B cell (primary cell): ENCODE measurements around the gene ERI3. TPM values are rescaled to one million over a fixed set of nuclear protein-coding genes. Genes with fewer than 3 reads are reported as not detected.

Source experiments
- ATAC-seq: fragments of 200-7000 bp; cut with Tn5 transposase; one replicate; pipeline ENCODE4 v1.10.0; 2021; ENCODE audit warnings: low read depth, mild to moderate bottlenecking, moderate number of reproducible peaks, moderate library complexity
- CTCF ChIA-PET: fragments of 350-600 bp; sonication (Branson Sonifier 250); formaldehyde crosslinking; loops from one replicate; lab custom pipeline; 2021; ENCODE audit warnings: antibody characterized with exemption, inconsistent platforms; lab: Charles Lee
- POLR2A ChIA-PET: fragments of 350-600 bp; sonication (Branson Sonifier 250); formaldehyde crosslinking; loops from one replicate; lab custom pipeline; 2021; ENCODE audit warnings: antibody characterized with exemption; lab: Charles Lee
- DNase-seq: peaks from one replicate; pipeline ENCODE4 v3.0.0; 2013
- H2AFZ ChIP-seq: 2 replicates; pipeline ENCODE4 v1.6.1; 2012; ENCODE audit warnings: mild to moderate bottlenecking, low read depth, low read length; ENCODE audit not compliant: insufficient read depth, poor library complexity, severe bottlenecking
- H3K27ac ChIP-seq, 2 donors: 1 replicate in 1 of 2; 2 replicates in 1 of 2; pipeline ENCODE4 v1.5.1; 2012 to 2013; ENCODE audit warnings: low read length in 2 of 2, mild to moderate bottlenecking in 2 of 2, moderate library complexity in 1 of 2
- H3K27me3 ChIP-seq, 4 experiments: fragments of 200-600 bp in 1 of 4; sonication (generic) in 1 of 4; replicated peaks in 1 of 4; 1 replicate in 2 of 4; 2 replicates in 2 of 4; pipeline versions ENCODE4 v1.6.1 to v1.7.0; 2013 to 2016; ENCODE audit warnings: low read length in 3 of 4, mild to moderate bottlenecking in 2 of 4, mixed read lengths in 1 of 4, moderate library complexity in 1 of 4; ENCODE audit not compliant: insufficient read depth in 4 of 4, control insufficient read depth in 3 of 4; ENCODE audit errors: control extremely low read depth in 1 of 4
- H3K36me3 ChIP-seq, 2 experiments: replicated peaks in 1 of 2; 1 replicate in 1 of 2; 2 replicates in 1 of 2; pipeline versions ENCODE4 v1.6.1 to v1.7.1; 2013; ENCODE audit warnings: low read length in 1 of 2; ENCODE audit not compliant: insufficient read depth in 2 of 2, control insufficient read depth in 1 of 2; ENCODE audit errors: control extremely low read depth in 1 of 2, extremely low read depth in 1 of 2
- H3K4me1 ChIP-seq, 2 donors: fragments of 200-600 bp in 1 of 2; sonication (generic) in 1 of 2; 1 replicate in 1 of 2; 2 replicates in 1 of 2; pipeline versions ENCODE4 v1.5.1 to v1.6.1; 2013 to 2017; ENCODE audit warnings: low read length in 2 of 2; ENCODE audit not compliant: control insufficient read depth in 2 of 2, insufficient read depth in 2 of 2
- H3K4me2 ChIP-seq: replicated peaks from 2 replicates; pipeline ENCODE3; 2012; ENCODE audit warnings: mild to moderate bottlenecking, low read depth, low read length; ENCODE audit not compliant: poor library complexity, severe bottlenecking
- H3K4me3 ChIP-seq, 5 experiments: fragments of 200-600 bp in 1 of 5; sonication (generic) in 1 of 5; 1 replicate in 3 of 5; 2 replicates in 2 of 5; pipeline versions ENCODE4 v1.5.1 to v1.7.0; 2011 to 2016; ENCODE audit warnings: low read length in 4 of 5, mild to moderate bottlenecking in 4 of 5, low read depth in 2 of 5, control low read depth in 1 of 5, moderate library complexity in 1 of 5; ENCODE audit not compliant: insufficient read depth in 1 of 5; ENCODE audit errors: control extremely low read depth in 1 of 5, extremely low read depth in 1 of 5
- H3K79me2 ChIP-seq: fragments of 200-600 bp; sonication (generic); one replicate; pipeline ENCODE4 v1.6.0; 2016; ENCODE audit warnings: low read length; ENCODE audit not compliant: control insufficient read depth, insufficient read depth
- H3K9ac ChIP-seq: fragments of 200-600 bp; sonication (generic); 2 replicates; pipeline ENCODE4 v1.6.1; 2017; ENCODE audit warnings: mild to moderate bottlenecking, low read length, moderate library complexity
- H3K9me3 ChIP-seq, 3 donors: one replicate each; pipeline versions ENCODE4 v1.6.1 to v1.7.1; 2013; ENCODE audit warnings: low read length in 2 of 3; ENCODE audit not compliant: control insufficient read depth in 2 of 3, insufficient read depth in 1 of 3; ENCODE audit errors: control extremely low read depth in 1 of 3
- H4K20me1 ChIP-seq: 2 replicates; pipeline ENCODE4 v1.6.0; 2012; ENCODE audit warnings: mild to moderate bottlenecking, low read length; ENCODE audit not compliant: insufficient read depth, control insufficient read depth, poor library complexity, severe bottlenecking
- H3K27ac Mint-ChIP-seq: one replicate; pipeline ENCODE4 v1.8.0; 2021; ENCODE audit warnings: mixed read lengths
- H3K27me3 Mint-ChIP-seq: one replicate; pipeline ENCODE4 v1.8.0; 2021; ENCODE audit warnings: mixed read lengths
- H3K4me1 Mint-ChIP-seq: one replicate; pipeline ENCODE4 v1.8.0; 2021; ENCODE audit warnings: mixed read lengths
- H3K4me3 Mint-ChIP-seq: one replicate; pipeline ENCODE4 v1.8.0; 2021; ENCODE audit warnings: mixed read lengths
- H3K9me3 Mint-ChIP-seq: one replicate; pipeline ENCODE4 v1.8.0; 2022; ENCODE audit warnings: mixed read lengths; ENCODE audit not compliant: insufficient read depth
- EZH2 ChIP-seq: IDR thresholded peaks from 2 replicates; pipeline ENCODE4 v1.6.1; 2012; ENCODE audit warnings: borderline replicate concordance, low read depth, mild to moderate bottlenecking, moderate library complexity, low read length; ENCODE audit not compliant: insufficient read depth, poor library complexity, severe bottlenecking
- WGBS: methylation state at CpG from one replicate; pipeline ENCODE4 v1.1.5; 2013; ENCODE audit warnings: missing lambda C conversion rate; ENCODE audit not compliant: insufficient coverage; 5-methylcytosine and 5-hydroxymethylcytosine counted together
- intact Hi-C: fragments of 100-400 bp; cut with micrococcal nuclease; formaldehyde crosslinking; loops from one replicate; pipeline ENCODE4 v1.10.0; 2022
- polyA plus RNA-seq: library from polyadenylated mRNA; depleted of rRNA; stranded (reverse); fragments of >200 nt; gene quantifications from 2 replicates; pipeline ENCODE4 v1.2.3, GENCODE V29; 2012
- total RNA-seq, 2 donors: library from RNA; stranded (reverse); fragments of 120-200 nt in 1 of 2; gene quantifications; 1 replicate in 1 of 2; 2 replicates in 1 of 2; pipeline versions ENCODE4 v1.2.3 to v1.2.4, GENCODE V29; 2013 to 2022
- TF ChIP-seq, protein P1 (sequence below): fragments of 200-600 bp; IDR thresholded peaks from one replicate; pipeline ENCODE4 v1.8.0; 2022; ENCODE audit warnings: antibody characterized with exemption, mild to moderate bottlenecking

Gene ERI3
- total and polyA plus RNA-seq, 2 donors (not counting 1 experiment from before 2014, with no cell fraction given): 37.5 to 53.9 TPM

- Mint-ChIP-seq H3K27me3 (no peaks in the 10 kb centered on the region), H3K4me3 (no peak overlapping the region), H3K9me3 (no peaks in the 10 kb centered on the region), H3K27ac (no peak overlapping the region), H3K4me1 (peaks cover 2% of the 10 kb centered on the region)
- WGBS: 100% methylated on average over 2 of the region's 2 CpGs
- intact Hi-C loops: no loop called here
- Histone ChIP-seq H2AFZ (no peak overlapping the region), H3K27me3 (no peaks in the 10 kb centered on the region), H3K27ac (no peak overlapping the region), H3K4me1 (no peaks in the 10 kb centered on the region), H3K79me2 (peaks cover 5% of the 10 kb centered on the region), H4K20me1 (peaks cover 25% of the 10 kb centered on the region), H3K4me3 (no peak overlapping the region), H3K9me3 (peaks cover 0 to 4% (median 3%) of the 10 kb centered on the region in 3 donors), H3K9ac (no peak overlapping the region), H3K4me2 (no peak overlapping the region), H3K36me3 (peaks cover 6 to 42% of the 10 kb centered on the region in 2 experiments)
- ChIA-PET POLR2A (no interaction called here), CTCF (no interaction called here)
- DNase-seq (no peak), ATAC-seq (no peak)
- no peak for TF ChIP-seq EZH2
- TF ChIP-seq, protein P1, sequence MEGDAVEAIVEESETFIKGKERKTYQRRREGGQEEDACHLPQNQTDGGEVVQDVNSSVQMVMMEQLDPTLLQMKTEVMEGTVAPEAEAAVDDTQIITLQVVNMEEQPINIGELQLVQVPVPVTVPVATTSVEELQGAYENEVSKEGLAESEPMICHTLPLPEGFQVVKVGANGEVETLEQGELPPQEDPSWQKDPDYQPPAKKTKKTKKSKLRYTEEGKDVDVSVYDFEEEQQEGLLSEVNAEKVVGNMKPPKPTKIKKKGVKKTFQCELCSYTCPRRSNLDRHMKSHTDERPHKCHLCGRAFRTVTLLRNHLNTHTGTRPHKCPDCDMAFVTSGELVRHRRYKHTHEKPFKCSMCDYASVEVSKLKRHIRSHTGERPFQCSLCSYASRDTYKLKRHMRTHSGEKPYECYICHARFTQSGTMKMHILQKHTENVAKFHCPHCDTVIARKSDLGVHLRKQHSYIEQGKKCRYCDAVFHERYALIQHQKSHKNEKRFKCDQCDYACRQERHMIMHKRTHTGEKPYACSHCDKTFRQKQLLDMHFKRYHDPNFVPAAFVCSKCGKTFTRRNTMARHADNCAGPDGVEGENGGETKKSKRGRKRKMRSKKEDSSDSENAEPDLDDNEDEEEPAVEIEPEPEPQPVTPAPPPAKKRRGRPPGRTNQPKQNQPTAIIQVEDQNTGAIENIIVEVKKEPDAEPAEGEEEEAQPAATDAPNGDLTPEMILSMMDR: no peak
Measured at GRCh38 chr1:44338136-44338535, 16.9 kb downstream of the ERI3 start.

DNA sequence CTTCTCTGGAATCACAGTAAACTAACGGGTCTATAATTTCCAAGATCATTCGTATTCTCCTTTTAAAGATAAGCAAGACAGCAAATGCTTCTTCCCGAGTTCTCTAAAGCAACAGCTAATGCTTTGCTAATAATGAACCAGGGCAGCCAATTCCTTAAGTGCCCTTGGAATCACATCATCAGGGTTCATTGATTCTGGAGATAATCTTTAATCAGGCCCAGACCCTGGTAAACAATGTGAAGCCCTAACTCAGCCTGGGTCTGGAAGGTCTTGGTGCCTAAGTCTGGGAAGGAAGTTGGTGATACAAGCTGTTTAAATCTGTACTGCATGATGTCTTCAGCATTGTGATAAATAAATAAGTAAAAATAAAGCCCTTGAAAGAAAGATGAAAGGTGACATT, 18.4 kb downstream of the ERI3 start:
- Histone ChIP-seq H2AFZ (no peak overlapping the region), H3K27me3 (no peaks in the 10 kb centered on the region), H3K9me3 (peaks cover 0 to 4% (median 3%) of the 10 kb centered on the region in 3 donors), H3K4me2 (no peak overlapping the region), H3K4me1 (no peaks in the 10 kb centered on the region), H3K79me2 (peaks cover 14% of the 10 kb centered on the region), H3K36me3 (peaks cover 8 to 45% of the 10 kb centered on the region in 2 experiments), H3K4me3 (no peak overlapping the region), H3K27ac (no peak overlapping the region), H4K20me1 (peaks cover 27% of the 10 kb centered on the region), H3K9ac (no peak overlapping the region)
- H3K27me3 Mint-ChIP-seq: no peaks in the 10 kb centered on the region
- CTCF ChIA-PET: no interaction called here
- TF ChIP-seq, protein P1: no peak
- TF ChIP-seq EZH2: no peak
- POLR2A ChIA-PET: no interaction called here
- no peaks in the 10 kb centered on the region for H3K9me3 Mint-ChIP-seq
- H3K4me1 Mint-ChIP-seq: peaks cover 2% of the 10 kb centered on the region
- no peak for ATAC-seq
- DNase-seq: no peak
- H3K27ac Mint-ChIP-seq: no peak overlapping the region
- H3K4me3 Mint-ChIP-seq: no peak overlapping the region
- 93% methylated on average over 3 of the region's 3 CpGs for WGBS
- intact Hi-C loops: no loop called here
